SU-DHL-6 (cell line): Measurements from ENCODE around the gene SETDB2.

ENCODE experiments used
- CTCF ChIP-seq: fragments of 200-600 bp; sonication (generic); IDR thresholded peaks from one replicate; pipeline ENCODE4 v1.5.1; 2017; ENCODE audit warnings: antibody characterized with exemption, mild to moderate bottlenecking, low read length, moderate library complexity; ENCODE audit not compliant: insufficient read depth, poor library complexity, severe bottlenecking
- EZH2phosphoT487 ChIP-seq: fragments of 200-600 bp; sonication (generic), shearing (Covaris generic); conservative IDR thresholded peaks from 2 replicates; pipeline ENCODE4 v1.6.1; 2018; ENCODE audit warnings: mild to moderate bottlenecking, antibody characterized with exemption, low read length, moderate library complexity, mixed read lengths

GRCh38 chr13:49476529-49476928, 32.5 kb downstream of the SETDB2 start:
- TF ChIP-seq CTCF: no peak
- TF ChIP-seq EZH2phosphoT487: no peak
